SIG-M5 treated with dmso at 0.1 percent for 504 hours (cell line): ENCODE data around the gene KRTAP10-7.
"Not testable (repeated sequence)": the region's sequence is repeated elsewhere in the genome, so short reads cannot be mapped to it uniquely, and the experiment has no call there.

Source experiments
- DNase-seq: peaks from one replicate; lab custom pipeline; 2025; ENCODE audit not compliant: unreplicated experiment; lab: John Stamatoyannopoulos, UW

The KRTAP10-7 gene

DNA sequence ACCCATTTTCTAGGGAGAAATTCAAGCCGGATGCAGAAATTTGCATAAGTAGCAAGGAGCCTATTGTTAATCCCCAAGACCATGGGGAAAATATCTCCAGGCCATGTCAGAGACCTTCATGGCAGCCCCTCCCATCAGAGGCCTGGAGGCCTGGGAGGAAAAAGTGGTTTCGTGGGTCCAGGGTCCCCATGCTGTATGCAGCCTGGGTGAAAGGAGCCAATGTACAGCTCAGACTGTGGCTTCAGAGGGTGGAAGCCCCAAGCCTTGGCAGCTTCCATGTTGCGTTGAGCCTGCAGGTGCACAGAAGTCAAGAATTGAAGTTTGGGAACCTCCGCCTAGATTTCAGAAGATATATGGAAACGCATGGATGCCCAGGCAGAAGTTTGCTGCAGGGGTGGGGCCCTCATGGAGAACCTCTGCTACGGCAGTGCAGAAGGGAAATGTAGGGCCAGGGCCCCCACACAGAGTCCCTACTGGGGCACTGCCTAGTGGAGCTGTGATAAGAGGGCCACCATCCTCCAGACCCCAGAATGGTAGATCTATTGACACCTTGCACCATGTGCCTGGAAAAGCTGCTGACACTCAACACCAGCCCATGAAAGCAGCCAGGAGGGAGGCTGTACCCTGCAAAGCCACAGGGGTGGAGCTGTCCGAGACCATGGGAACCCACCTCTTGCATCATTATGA is 9.9 kb downstream of the KRTAP10-7 start:
- not testable (repeated sequence) for DNase-seq

DNA sequence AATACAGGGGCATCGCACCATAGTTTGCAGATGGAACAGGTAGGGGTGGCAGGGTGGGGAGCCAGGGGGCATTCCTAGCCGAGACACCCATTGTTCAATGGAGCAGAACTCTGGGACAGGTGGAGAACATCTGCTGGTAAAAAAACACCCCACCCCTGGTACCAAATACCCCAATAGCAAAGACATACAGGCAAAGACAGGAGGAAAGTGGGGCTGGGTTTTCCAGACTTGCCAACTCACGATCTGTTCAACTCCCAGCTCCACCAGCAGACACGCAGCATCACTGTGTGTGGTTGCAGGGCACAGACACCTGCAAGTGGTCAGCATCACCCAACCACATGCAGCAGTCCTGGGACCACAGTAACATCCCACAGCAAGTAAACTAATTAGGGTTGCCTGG is 11.2 kb downstream of the KRTAP10-7 start:
- DNase-seq: no peak

GRCh38 chr21:44612029-44612486 is 11.7 kb downstream of the KRTAP10-7 start, which contains the start of gene KRTAP10-8:
Gene KRTAP10-8 (plus strand): TSS chr21:44612079. CDS start chr21:44612101, 22 bp downstream.
- no peak for DNase-seq

DNA sequence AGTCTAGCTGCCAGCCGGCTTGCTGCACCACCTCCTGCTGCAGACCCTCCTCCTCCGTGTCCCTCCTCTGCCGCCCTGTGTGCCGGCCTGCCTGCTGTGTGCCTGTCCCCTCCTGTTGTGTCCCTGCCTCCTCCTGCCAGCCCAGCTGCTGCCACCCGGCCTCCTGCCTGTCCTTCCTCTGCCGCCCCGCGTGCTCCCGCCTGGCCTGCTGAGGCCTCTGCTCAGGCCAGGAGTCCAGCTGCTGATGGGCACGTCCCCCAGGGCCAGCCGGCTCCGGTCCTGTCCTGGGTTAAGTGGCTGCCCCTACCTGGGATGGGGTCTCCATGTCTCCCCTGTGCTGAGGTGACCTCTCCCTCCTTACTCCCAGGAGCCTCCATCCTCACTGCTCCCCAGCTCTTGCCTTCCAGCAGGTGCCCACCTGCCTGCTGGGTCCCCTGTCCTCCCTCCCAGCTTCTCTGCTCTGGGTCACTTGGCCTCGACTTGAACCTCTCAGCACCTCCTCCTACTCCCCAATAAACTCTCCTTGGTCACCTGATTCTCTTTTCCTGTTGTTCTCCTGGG is 12.4 kb downstream of the KRTAP10-7 start:
- no peak for DNase-seq

- DNase-seq: no peak
Measured at GRCh38 chr21:44613386-44614155, 13.2 kb downstream of the KRTAP10-7 start.

- no peak for DNase-seq
Measured at GRCh38 chr21:44614161-44614631, 13.8 kb downstream of the KRTAP10-7 start.

GRCh38 chr21:44614961-44615391 is 14.6 kb downstream of the KRTAP10-7 start:
- no peak for DNase-seq

DNA sequence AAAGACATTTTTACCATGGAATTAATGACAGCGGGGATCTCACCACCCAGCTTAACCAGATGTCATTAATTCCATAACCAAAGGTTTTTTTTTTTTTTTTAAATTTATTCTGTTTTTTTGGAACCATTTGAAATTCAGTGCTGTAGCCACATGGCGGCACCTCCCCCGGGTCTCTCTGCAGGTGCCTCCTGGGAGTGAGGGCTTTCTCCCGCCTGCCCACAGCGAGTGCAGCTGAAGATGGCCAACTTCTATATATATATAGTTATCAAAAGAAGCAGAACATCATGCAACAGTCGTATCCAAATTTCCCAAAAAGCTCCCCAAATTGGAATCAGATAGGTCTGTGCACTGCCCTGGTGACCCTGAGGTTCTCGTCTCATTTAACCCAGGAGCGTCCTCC is 15.1 kb downstream of the KRTAP10-7 start:
- no peak for DNase-seq

GRCh38 chr21:44615911-44616590 is 15.7 kb downstream of the KRTAP10-7 start:
- no peak for DNase-seq

- no peak for DNase-seq
Measured at GRCh38 chr21:44616591-44616926, 16.2 kb downstream of the KRTAP10-7 start.

GRCh38 chr21:44617071-44617501 is 16.7 kb downstream of the KRTAP10-7 start:
- DNase-seq: no peak

GRCh38 chr21:44618504-44618903 is 18.1 kb downstream of the KRTAP10-7 start:
- peak; percentile 49 for DNase-seq

GRCh38 chr21:44618909-44619308 is 18.5 kb downstream of the KRTAP10-7 start:
- no peak for DNase-seq

DNA sequence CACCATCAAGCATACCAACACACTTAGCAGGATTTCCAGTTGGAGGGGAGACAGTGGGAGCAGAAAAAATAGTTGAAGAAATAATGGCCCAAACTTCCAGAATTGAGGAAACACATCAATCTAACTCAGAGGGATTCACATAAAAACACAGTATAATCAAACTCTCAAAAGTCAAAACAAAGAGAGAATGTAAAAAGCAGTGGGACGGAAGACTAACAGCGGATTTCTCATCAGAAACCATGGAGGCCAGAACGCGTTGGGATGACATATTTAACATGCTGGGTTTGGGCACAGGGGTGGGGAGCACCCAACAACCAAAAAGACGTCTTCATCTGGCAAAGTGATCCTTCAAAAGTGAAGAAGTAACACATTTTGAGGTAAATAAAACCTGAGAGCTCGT is 19.5 kb downstream of the KRTAP10-7 start:
- no peak for DNase-seq

GRCh38 chr21:44623575-44623974 is 23.2 kb downstream of the KRTAP10-7 start:
- no peak for DNase-seq

GRCh38 chr21:44625756-44626155 is 25.4 kb downstream of the KRTAP10-7 start:
- no peak for DNase-seq

DNA sequence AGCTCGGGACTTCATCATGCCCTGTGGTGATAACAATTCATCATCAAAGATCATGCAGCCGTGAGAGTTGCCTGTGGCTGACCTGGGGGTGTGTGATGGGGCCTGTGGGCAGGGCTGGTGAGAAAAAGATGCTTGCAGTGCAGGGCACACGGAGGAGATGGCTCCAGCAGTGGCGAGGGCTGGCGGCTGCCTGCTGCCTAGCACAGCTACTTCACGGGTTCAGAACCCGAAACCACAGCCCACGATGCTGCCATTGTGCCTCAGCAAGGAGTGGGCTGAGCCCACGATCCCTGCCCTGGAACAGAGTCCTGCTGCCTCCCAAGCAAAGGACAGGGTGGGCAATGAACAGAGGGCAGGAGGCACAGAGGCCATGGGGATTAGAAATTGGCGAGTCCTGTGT is 25.9 kb downstream of the KRTAP10-7 start:
- DNase-seq: no peak

- no peak for DNase-seq
Measured at GRCh38 chr21:44626673-44627143, 26.3 kb downstream of the KRTAP10-7 start, which contains the start of gene KRTAP10-9. Gene KRTAP10-9 (plus strand): TSS chr21:44627093. CDS start chr21:44627172, 79 bp downstream.

GRCh38 chr21:44627181-44627822 is 26.9 kb downstream of the KRTAP10-7 start:
- not testable (repeated sequence) for DNase-seq

DNA sequence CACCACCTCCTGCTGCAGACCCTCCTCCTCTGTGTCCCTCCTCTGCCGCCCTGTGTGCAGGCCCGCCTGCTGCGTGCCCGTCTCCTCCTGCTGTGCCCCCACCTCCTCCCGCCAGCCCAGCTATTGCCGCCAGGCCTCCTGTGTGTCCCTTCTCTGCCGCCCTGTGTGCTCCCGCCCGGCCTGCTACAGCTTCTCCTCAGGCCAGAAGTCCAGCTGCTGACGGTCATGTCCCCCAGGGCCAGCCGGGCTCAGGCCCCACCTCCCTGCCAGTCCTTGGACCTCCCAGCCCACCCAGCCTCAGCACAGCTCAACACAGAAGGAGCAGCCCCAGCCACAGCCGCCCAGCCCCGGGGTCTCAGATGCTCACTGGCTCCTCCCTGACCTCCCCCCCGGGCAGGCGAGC is 27.4 kb downstream of the KRTAP10-7 start:
- DNase-seq: not testable (repeated sequence)
